Measurements from ENCODE around the gene FHAD1.

DNA sequence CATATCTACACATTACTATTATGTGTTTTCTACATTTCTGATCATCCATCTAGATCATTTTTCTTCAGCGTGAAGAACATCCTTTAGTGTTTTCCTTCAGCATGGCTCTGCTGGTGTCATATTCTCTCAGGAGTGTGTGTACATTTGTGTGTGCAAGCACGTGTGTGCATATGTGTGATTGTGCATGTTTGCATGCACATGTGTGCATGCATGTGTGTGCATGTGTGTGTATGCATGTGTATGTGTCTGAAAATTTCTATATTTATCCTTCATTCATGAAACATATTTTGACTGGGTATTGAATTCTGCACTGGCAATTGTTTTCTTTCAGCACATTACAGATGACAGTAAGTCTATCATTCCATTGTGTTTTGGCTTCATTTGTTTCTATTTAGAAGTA, 74.6 kb downstream of the FHAD1 start:
- TF ChIP-seq, protein P1, sequence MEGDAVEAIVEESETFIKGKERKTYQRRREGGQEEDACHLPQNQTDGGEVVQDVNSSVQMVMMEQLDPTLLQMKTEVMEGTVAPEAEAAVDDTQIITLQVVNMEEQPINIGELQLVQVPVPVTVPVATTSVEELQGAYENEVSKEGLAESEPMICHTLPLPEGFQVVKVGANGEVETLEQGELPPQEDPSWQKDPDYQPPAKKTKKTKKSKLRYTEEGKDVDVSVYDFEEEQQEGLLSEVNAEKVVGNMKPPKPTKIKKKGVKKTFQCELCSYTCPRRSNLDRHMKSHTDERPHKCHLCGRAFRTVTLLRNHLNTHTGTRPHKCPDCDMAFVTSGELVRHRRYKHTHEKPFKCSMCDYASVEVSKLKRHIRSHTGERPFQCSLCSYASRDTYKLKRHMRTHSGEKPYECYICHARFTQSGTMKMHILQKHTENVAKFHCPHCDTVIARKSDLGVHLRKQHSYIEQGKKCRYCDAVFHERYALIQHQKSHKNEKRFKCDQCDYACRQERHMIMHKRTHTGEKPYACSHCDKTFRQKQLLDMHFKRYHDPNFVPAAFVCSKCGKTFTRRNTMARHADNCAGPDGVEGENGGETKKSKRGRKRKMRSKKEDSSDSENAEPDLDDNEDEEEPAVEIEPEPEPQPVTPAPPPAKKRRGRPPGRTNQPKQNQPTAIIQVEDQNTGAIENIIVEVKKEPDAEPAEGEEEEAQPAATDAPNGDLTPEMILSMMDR (IDR thresholded peaks at IDR 0.05; ENCODE audit: low read length): no peak
- no peak for TF ChIP-seq EZH2 (optimal IDR thresholded peaks at IDR 0.05; ENCODE audit: low read depth, low read length)

Measured in MM.1S (cell line).